ENCODE results near the gene PIK3R3.
A peak's percentile ranks its signal among the peaks of the same experiment; 100 is the strongest.

PIK3R3 gene

DNA sequence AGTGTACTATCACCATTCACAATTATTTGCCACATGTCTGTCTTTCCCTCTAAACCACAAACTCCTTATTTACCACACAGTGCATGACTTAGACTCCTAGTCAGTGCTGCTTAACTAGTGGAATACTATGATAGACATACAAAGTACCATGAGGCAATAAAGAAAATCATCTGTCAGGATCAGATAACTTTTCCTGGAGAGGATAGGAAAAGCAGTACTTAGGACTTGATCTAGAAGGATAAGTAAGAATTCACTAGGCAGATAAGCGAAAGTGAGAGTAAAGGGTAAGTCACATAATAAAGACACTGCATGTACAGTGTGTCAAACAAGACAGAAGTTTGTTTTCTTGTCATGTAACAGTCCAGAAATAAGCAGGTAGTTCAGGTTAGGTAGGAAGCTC lies 21.3 kb upstream of the PIK3R3 start:
- no peak for DNase-seq

DNA sequence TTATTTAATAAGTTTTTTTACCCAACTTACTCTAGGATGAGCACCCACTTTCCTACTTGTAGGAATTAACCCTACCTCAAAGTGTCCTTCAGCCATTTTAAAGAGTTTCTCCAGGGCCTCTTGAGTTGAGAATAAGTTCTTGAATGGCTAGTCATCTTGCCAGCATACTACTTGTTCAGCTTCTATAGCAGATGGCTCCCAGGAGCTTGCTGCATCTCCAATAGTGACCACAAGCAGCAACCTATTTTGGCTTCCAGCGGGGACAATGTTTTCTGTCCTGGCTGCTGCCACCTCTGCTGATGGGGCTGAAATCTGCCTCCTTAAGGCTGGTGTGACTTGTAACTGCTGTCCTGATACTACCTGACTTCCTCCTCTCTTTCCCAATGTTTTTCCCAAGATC lies 20.8 kb upstream of the PIK3R3 start:
- DNase-seq = no peak

GRCh38 chr1:46152016-46152415 lies 19.6 kb upstream of the PIK3R3 start:
- no peak for DNase-seq

DNA sequence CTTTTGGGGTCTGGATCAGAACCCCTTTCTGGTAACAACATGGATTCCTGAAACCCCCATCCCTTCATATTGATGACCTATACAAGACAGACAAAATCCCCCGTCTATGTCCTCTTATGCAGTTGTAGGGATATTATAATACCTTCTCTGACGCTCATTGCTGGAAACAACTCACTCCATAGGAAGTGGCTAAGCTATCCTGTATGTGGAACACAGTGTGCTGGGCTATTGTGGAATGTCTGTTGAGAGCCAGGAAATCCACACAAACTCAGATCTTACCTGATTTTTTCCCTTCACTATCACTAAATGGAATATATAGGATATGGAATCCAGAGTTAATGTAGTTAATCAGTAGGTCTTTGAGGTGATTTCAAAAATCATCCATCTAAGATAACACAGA lies 17.7 kb upstream of the PIK3R3 start:
- no peak for DNase-seq

GRCh38 chr1:46148318-46148717 lies 15.9 kb upstream of the PIK3R3 start:
- no peak for DNase-seq

DNA sequence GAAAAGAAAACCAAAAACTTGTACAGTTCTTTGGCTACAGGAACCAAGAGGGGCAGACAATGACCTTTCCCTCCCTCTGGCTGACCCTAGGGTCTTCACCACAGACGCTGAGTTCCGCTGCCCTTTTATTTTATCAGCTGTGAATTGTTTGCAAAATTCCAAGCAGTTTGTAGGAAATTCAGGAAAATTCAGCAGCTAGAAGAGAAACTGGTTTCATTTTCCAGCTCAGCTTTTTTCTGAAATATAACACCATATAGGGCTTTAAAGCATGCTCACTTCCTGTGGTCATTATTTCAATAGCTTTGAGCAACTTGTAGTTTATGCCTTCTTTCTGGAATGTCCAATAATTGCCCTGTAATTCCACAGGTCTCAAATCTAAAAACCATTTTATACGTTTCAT lies 5.5 kb upstream of the PIK3R3 start:
- DNase-seq = no peak

DNA sequence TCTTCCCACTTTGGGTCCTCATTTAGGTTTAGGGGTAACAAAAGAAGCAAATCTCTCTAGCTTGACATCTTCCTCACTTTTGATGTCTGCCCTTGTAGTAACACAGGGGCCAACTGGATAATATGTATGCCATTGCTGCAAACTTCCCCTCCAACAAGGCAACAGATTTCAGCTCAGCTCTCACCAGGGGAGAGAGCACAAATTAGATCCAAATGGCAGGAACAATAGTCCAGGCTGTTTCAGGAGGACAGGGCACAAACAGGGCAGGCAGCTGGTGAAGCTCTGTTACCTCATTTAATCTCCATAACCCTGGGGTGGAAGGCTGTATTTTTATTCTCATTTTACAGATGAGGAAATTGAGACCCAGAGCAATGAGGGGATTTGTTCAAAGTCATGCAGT lies 4.3 kb upstream of the PIK3R3 start:
- DNase-seq = no peak

GRCh38 chr1:46134660-46135331 lies 2.4 kb upstream of the PIK3R3 start:
- no peak for DNase-seq

GRCh38 chr1:46133781-46134350 lies 1.4 kb upstream of the PIK3R3 start:
- no peak for DNase-seq

DNA sequence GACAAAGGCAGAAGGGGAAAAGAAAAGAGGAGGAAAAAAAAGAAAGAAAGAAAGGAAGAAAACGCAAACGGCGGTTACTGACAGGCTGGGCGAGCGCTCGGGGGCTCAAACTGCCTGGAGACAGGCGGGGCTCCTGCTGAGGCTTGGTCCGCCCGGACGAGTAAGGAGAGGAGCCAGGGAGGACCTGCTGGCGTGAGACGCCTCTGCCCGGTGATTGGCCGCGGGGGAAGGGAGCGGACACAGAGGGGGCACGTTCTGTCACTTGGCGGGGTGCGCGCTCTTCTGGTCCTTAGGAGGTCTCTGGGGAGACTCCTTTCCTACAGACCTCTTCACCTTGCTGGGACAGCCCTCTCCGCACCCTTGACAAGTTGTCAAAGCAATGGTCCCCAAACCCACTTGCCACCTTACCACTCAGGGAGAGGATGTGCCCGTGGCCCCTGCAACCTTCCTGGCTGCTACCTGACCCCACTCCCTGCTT lies 791 bp upstream of the PIK3R3 start:
- DNase-seq = no peak

DNA sequence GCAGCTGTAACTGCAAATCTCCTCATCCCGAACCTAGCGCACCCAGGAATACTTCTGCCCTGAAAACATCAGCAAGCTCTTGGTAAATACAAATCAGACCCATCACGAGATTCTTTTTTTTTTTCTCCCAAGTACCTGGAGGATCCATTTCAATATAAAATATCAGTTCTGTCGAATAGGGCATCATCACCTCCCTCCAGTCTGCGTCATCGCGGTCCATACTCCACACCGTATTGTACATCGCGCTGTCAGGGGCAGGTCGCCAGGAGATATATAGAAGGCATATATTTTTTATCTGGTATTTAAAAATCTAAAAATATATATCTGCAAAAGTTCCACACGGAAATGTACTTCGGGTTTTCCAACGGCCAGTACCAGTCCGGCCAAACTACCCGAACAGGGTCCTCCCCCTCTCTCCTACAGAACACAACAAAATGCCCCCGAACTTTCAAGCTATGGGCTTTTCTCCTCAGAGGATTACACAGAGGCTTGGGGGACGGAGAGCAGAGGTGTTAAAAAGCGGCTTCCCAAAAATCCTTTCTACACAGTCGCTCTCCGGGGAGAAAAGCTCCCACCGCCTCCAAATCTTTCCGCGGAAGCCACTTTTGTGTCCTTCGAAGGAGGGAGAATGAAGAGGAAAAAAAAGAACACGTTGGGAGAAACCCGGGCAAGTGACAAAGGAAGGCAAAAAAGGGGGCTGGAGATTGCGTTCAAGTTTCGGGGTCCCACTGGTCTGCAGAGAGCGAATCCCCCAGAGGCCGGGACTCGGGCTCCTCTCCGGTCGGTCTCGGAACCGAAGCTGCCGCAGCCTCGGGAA lies 509 bp downstream of the PIK3R3 start:
- DNase-seq = peak; percentile 56

GRCh38 chr1:46131093-46131492 lies 1.3 kb downstream of the PIK3R3 start:
- DNase-seq = no peak

DNA sequence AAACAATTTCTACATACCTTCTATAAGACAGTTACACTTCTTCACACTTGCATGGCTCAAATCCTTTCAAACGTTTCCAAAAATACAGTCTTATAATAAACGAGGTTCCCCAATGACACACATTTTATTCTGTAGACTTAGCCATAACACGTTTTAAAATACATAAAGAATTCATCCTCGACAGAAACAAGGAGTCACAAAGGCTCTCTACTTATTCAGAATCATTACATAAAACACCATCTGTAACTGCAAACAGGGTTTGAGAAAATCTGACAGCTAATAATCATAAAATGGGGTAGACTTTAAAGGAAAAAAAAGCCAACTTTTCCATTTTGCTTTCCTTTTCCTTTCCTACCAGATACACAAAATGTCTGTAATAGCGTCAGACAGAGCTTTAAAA lies 1.8 kb downstream of the PIK3R3 start:
- DNase-seq = no peak

DNA sequence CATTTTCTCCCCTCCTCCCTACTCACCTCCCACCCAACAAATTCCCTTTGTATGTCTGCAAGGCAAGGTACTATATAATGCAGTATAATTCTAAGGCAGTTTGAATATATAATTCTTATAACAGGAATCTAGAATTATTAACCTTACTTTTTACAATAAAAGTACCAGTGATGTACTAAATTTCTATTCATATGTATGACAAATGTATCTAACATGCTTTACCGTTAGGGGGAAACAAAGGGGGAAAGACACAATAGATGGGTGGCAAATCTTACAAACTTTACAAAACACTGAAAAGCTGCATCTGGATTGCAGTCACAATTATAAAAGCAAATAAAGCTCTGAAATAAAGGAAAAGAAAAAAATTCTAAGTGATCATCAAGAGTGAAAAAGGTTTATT lies 2.3 kb downstream of the PIK3R3 start:
- DNase-seq = no peak

DNA sequence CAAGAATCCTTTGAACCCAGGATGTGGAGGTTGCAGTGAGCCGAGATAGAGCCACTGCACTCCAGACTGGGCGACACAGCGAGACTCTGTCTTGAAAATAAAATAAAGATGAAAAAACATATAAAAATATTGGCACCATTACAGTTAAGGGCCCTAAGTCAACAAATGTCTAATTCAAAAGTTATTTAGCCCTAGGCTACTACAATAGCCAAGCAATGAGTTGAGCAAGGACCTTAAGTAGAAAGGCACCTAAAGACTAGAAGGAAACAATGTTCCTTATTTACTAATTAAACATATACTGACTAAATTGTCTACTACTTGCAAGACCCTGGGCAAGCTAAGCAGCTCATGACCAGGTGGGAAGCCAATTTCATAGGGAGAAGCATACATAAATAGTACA lies 4.1 kb downstream of the PIK3R3 start:
- DNase-seq = no peak

GRCh38 chr1:46118856-46119255 lies 13.6 kb downstream of the PIK3R3 start:
- DNase-seq = no peak

DNA sequence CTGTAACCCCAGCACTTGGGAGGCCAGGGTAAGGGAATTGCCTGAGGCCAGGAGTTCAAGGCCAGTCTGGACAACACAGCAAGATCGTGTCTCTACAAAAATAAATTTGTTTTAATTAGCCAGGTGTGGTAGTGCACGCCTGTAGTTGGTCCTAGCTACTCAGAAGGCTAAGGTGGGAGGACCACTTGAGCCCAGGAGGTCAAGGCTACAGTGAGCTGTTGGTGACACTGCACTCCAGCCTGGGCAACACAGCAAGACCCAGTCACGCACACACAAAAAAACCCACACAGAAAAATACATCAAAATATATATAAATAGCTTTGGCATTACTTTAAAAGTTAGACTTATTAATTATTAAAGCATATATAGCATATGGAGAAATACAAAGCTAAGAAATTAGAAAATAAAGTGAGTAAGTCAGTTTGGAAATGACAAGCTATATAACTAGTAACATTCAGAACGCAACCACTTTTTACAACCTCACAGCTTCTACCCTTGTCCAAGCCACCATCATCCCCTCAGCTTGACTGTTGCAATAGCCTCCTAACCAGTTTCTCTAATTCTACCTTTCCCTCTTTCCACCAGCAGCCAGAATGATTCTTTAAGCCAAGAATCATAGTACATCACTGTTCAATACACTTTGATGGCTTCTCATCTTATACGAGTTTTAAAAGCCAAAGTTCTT lies 14.5 kb downstream of the PIK3R3 start:
- no peak for DNase-seq

DNA sequence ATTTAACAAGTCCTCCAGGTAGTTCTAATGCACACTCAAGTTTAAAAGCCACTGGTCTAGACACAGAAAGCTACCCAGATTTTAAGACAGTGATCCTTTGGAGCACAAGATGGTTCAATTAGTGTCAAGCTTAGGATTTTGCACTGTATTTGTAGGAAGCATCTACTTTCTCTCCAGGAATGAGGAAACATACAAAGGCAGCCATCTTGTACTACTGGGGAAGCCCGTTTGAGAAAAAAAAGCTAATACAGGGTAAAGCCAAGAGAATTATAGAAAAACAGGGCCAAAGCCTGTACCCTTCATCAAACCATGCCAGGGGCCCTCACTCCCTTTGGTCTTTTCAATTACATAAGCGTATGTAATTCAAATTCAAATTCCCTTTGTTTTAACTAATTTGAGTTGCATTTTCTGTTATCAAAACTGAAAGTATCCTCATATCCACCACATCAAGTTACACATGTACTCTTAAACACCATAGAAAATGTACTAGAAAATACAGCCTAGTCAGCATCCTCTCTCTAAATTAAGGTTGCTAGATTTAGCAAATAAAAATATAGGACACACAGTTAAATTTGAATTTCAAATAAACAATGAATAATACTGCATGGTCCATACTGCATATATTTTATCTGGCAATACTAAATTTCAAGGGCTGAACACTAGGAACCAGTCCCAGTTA lies 17.4 kb downstream of the PIK3R3 start:
- DNase-seq = no peak

DNA sequence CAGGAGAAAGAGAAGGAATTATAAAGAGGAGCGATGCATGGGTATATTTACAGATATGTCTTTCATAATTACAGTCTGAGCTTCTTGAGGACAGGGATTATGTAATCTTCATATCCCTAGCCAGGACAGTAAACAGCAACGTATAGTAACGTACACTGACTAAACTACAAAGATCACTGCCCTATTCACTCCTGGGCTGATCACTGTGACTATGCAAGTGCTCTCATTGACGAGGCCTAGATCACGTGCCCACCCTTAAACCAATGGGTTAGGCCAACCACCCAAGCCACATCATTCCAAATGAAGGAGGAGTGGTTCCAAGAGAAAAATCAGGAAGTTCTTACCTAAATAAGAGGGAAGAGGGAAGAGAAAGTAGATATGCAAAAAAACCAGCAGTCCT lies 18.5 kb downstream of the PIK3R3 start:
- DNase-seq = no peak

DNA sequence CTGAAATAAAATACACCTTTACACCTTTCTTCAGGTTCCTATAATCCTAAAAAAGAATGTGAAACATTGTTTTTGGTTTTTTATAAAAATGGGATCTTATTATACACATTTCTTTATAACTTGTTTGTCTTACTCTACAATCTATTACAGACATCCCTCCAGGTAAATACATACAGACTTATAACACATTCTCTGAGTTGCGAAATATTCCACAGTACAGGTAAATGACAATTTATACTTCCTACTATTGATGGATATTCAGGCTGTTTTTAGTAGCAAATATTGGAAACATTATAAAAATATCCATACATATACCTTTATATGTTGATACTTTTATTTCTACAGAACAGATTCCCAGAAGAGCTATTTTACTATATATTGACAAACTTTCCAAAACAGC lies 20.3 kb downstream of the PIK3R3 start:
- DNase-seq = no peak

DNA sequence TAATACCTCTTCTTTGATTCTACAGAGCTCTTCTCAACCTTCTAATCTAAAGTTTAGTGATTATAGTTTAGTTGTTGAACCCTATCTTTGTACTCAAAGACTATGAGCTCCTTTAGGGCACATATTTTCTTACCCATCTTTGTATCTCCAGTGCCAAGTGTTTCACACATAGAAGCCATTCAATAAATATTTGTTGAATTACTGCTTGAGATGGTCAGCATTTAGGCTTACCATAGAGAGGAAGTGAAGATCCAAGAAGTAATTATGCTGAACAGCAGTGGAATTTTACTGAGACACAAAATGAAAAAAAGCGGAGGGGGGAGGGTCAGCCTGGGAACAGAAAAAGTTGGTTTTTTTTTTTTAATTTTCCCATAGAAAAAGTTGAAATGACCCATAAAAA lies 21.9 kb downstream of the PIK3R3 start:
- no peak for DNase-seq

DNA sequence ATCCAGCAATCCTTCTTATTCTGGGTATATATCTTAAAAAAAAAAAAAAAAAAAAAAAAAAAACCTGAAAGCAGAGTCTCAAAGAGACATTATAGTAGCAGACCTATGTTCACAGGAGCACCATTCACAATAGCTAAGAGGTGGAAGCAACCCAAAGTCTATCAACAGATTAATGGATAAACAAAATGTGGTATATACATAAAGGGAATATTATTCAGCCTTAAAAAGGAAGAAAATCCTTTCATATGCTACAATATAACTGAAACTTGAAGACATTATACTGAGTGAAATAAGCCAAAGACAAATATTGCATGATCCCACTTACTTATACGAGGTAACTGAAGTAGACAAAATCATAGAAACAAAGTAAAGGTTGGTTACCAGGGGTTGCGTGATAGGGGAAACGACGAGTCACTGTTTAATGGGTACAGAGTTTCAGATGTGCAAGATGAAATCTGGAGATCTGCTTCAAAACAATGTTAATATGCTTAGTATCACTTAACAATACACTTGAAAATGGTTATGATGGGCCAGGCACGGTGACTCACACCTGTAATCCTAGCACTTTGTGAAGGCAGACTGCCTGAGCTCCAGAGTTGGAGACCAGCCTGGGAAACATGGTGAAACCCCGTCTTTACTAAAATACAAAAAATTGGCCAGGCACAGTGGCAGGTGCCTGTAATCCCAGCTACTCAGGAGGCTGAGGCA lies 29.5 kb downstream of the PIK3R3 start:
- no peak for DNase-seq
